GM12892 (cell line): ENCODE results near the gene ATP1A1.

Experiments used
- DNase-seq: peaks from one replicate; pipeline ENCODE4 v3.0.0; 2011; ENCODE audit not compliant: insufficient read length
- FAIRE-seq: peaks from 2 replicates; lab custom pipeline; 2011; peaks lifted over from hg19 to GRCh38; lab: Jason Lieb, UNC
- POLR2A ChIP-seq: IDR thresholded peaks from 2 replicates; pipeline ENCODE4 v1.6.1; 2011; ENCODE audit warnings: low read depth, low read length, control low read depth
- POLR2AphosphoS5 ChIP-seq: IDR thresholded peaks from 2 replicates; pipeline ENCODE4 v1.6.1; 2011; ENCODE audit warnings: low read depth, low read length, control low read depth
- TAF1 ChIP-seq: IDR thresholded peaks from 2 replicates; pipeline ENCODE4 v1.6.1; 2011; ENCODE audit warnings: low read depth, mild to moderate bottlenecking, control low read depth, low read length, borderline replicate concordance

The ATP1A1 gene

GRCh38 chr1:116401646-116402176, 28.7 kb downstream of the ATP1A1 start:
- DNase-seq (no peak), FAIRE-seq (no peak)
- no peak for TF ChIP-seq POLR2A
- no peak for TF ChIP-seq POLR2AphosphoS5
- TF ChIP-seq TAF1 = no peak

GRCh38 chr1:116402333-116402732, 29.3 kb downstream of the ATP1A1 start:
- no peak for TF ChIP-seq TAF1
- TF ChIP-seq POLR2AphosphoS5 = no peak
- TF ChIP-seq POLR2A = no peak
- DNase-seq (no peak), FAIRE-seq (no peak)

- DNase-seq = no peak
Observed at GRCh38 chr1:116403496-116404136, 30.6 kb downstream of the ATP1A1 start.

GRCh38 chr1:116404699-116405098, 31.7 kb downstream of the ATP1A1 start:
- DNase-seq (no peak), FAIRE-seq (no peak)
- no peak for TF ChIP-seq POLR2AphosphoS5
- TF ChIP-seq TAF1 = no peak
- TF ChIP-seq POLR2A = no peak

More at GRCh38 chr1:116403496-116404136, 30.6 kb downstream of the ATP1A1 start:
- TF ChIP-seq POLR2A = no peak
- no peak for TF ChIP-seq POLR2AphosphoS5
- TF ChIP-seq TAF1 = no peak
- no peak for FAIRE-seq

GRCh38 chr1:116405241-116406135, 32.4 kb downstream of the ATP1A1 start:
- DNase-seq (no peak), FAIRE-seq (no peak)
- TF ChIP-seq POLR2A (peak; percentile 33; the same call in 1 of the 2 replicates), TAF1 (no peak)

- TF ChIP-seq POLR2AphosphoS5 = no peak
- no peak for TF ChIP-seq POLR2A
- no peak for TF ChIP-seq TAF1
- DNase-seq (no peak), FAIRE-seq (no peak)
Observed at GRCh38 chr1:116407033-116407432, 34.0 kb downstream of the ATP1A1 start.

GRCh38 chr1:116408193-116408592, 35.1 kb downstream of the ATP1A1 start:
- no peak for TF ChIP-seq POLR2A
- no peak for TF ChIP-seq TAF1
- TF ChIP-seq POLR2AphosphoS5 = no peak
- DNase-seq = no peak
- FAIRE-seq = no peak

GRCh38 chr1:116408803-116409720, 36.0 kb downstream of the ATP1A1 start:
- no peak for DNase-seq
- no peak for FAIRE-seq
- TF ChIP-seq POLR2A = no peak
- no peak for TF ChIP-seq POLR2AphosphoS5
- TF ChIP-seq TAF1 = no peak

GRCh38 chr1:116409751-116410191, 36.7 kb downstream of the ATP1A1 start:
- no peak for FAIRE-seq
- TF ChIP-seq POLR2A (no peak), POLR2AphosphoS5 (no peak), TAF1 (no peak)
- no peak for DNase-seq

GRCh38 chr1:116411784-116412479, 38.9 kb downstream of the ATP1A1 start:
- DNase-seq (no peak), FAIRE-seq (no peak)

More at GRCh38 chr1:116411784-116412479, 38.9 kb downstream of the ATP1A1 start:
- no peak for TF ChIP-seq POLR2A
- no peak for TF ChIP-seq TAF1
- TF ChIP-seq POLR2AphosphoS5 = no peak
